ENCODE results near the gene LINGO3.

LINGO3 gene

GRCh38 chr19:2328401-2329148, 20.6 kb upstream of the LINGO3 start, which contains the start of the genes LSM7 and SPPL2B:
LSM7 (minus strand) TSS chr19:2328586; CDS start chr19:2328566, 20 bp downstream.
SPPL2B (plus strand) TSS chr19:2328684; CDS start chr19:2328710, 26 bp downstream.
- in situ Hi-C loops (cut with MboI; ENCODE audit: low sequenced_read_pairs), result no loop called here

- in situ Hi-C loops (cut with MboI; ENCODE audit: low sequenced_read_pairs), result no loop called here
These were observed 19.9 kb upstream of the LINGO3 start for GRCh38 chr19:2327773-2328400.

GRCh38 chr19:2326699-2327360, 18.9 kb upstream of the LINGO3 start:
- in situ Hi-C loops (cut with MboI; ENCODE audit: low sequenced_read_pairs), result no loop called here

GRCh38 chr19:2325281-2326046, 17.5 kb upstream of the LINGO3 start:
- in situ Hi-C loops (cut with MboI; ENCODE audit: low sequenced_read_pairs), result no loop called here

GRCh38 chr19:2324220-2324948, 16.4 kb upstream of the LINGO3 start:
- in situ Hi-C loops (cut with MboI; ENCODE audit: low sequenced_read_pairs), result no loop called here

- in situ Hi-C loops (cut with MboI; ENCODE audit: low sequenced_read_pairs), result no loop called here
These were observed 15.8 kb upstream of the LINGO3 start for GRCh38 chr19:2323707-2324106.

- in situ Hi-C loops (cut with MboI; ENCODE audit: low sequenced_read_pairs), result no loop called here
These were observed 13.8 kb upstream of the LINGO3 start for GRCh38 chr19:2321565-2322283.

GRCh38 chr19:2320939-2321338, 13.0 kb upstream of the LINGO3 start:
- in situ Hi-C loops (cut with MboI; ENCODE audit: low sequenced_read_pairs), result no loop called here

GRCh38 chr19:2320049-2320448, 12.1 kb upstream of the LINGO3 start:
- in situ Hi-C loops (cut with MboI; ENCODE audit: low sequenced_read_pairs), result no loop called here

- in situ Hi-C loops (cut with MboI; ENCODE audit: low sequenced_read_pairs), result no loop called here
These were observed 11.6 kb upstream of the LINGO3 start for GRCh38 chr19:2319551-2319950.

- in situ Hi-C loops (cut with MboI; ENCODE audit: low sequenced_read_pairs), result no loop called here
These were observed 11.0 kb upstream of the LINGO3 start for GRCh38 chr19:2318923-2319322.

- in situ Hi-C loops (cut with MboI; ENCODE audit: low sequenced_read_pairs), result no loop called here
These were observed 9.8 kb upstream of the LINGO3 start for GRCh38 chr19:2317756-2318155.

GRCh38 chr19:2317300-2317699, 9.3 kb upstream of the LINGO3 start:
- in situ Hi-C loops (cut with MboI; ENCODE audit: low sequenced_read_pairs), result no loop called here

- in situ Hi-C loops (cut with MboI; ENCODE audit: low sequenced_read_pairs), result no loop called here
These were observed 7.9 kb upstream of the LINGO3 start for GRCh38 chr19:2315818-2316353.

GRCh38 chr19:2315121-2315817, 7.3 kb upstream of the LINGO3 start:
- in situ Hi-C loops (cut with MboI; ENCODE audit: low sequenced_read_pairs), result no loop called here

GRCh38 chr19:2312820-2313501, 5.0 kb upstream of the LINGO3 start:
- in situ Hi-C loops (cut with MboI; ENCODE audit: low sequenced_read_pairs), result no loop called here

- in situ Hi-C loops (cut with MboI; ENCODE audit: low sequenced_read_pairs), result no loop called here
These were observed 3.1 kb upstream of the LINGO3 start for GRCh38 chr19:2311093-2311492.

- in situ Hi-C loops (cut with MboI; ENCODE audit: low sequenced_read_pairs), result no loop called here
These were observed 1.9 kb upstream of the LINGO3 start for GRCh38 chr19:2309734-2310362.
